H1 (cell line): ENCODE measurements around the gene AMT. TPM values are rescaled to one million over a fixed set of nuclear protein-coding genes. Genes with fewer than 3 reads are reported as not detected.

ENCODE experiments used
- CTCF ChIA-PET: fragments of 300-600 bp; sonication (Branson Sonifier 250); formaldehyde crosslinking; loops from one replicate; lab custom pipeline; 2021; ENCODE audit not compliant: partially characterized antibody; lab: Charles Lee
- POLR2A ChIA-PET: fragments of 300-600 bp; sonication (Branson Sonifier 250); formaldehyde crosslinking; loops from one replicate; lab custom pipeline; 2021; ENCODE audit warnings: inconsistent platforms; ENCODE audit not compliant: partially characterized antibody; lab: Charles Lee
- DNase-seq, 2 experiments: peaks; one replicate each; pipeline versions ENCODE4 v3.0.0 to v3.0.0-alpha.2; 2010 to 2022; ENCODE audit warnings: low spot score in 2 of 2, low read depth in 1 of 2, mixed read lengths in 1 of 2
- FAIRE-seq: peaks from 2 replicates; lab custom pipeline; 2011; peaks lifted over from hg19 to GRCh38; lab: Jason Lieb, UNC
- H2AFZ ChIP-seq: 2 replicates; pipeline ENCODE4 v1.8.1; 2012; ENCODE audit warnings: low read length, inconsistent platforms
- H2AK5ac ChIP-seq: 2 replicates; pipeline ENCODE4 v1.6.1; 2013; ENCODE audit warnings: low read depth, low read length
- H2BK120ac ChIP-seq: replicated peaks from 2 replicates; pipeline ENCODE3; 2013; ENCODE audit warnings: low read depth, low read length, inconsistent platforms
- H2BK12ac ChIP-seq: 2 replicates; pipeline ENCODE4 v1.6.1; 2013; ENCODE audit warnings: low read depth, low read length
- H2BK15ac ChIP-seq: 2 replicates; pipeline ENCODE4 v1.6.1; 2013; ENCODE audit warnings: low read length
- H2BK20ac ChIP-seq: 2 replicates; pipeline ENCODE4 v1.6.1; 2013; ENCODE audit warnings: low read length
- H2BK5ac ChIP-seq: 2 replicates; pipeline ENCODE4 v1.6.1; 2013; ENCODE audit warnings: low read depth, low read length
- H3K14ac ChIP-seq: 2 replicates; pipeline ENCODE4 v1.6.1; 2013; ENCODE audit warnings: inconsistent platforms; ENCODE audit not compliant: insufficient read length
- H3K18ac ChIP-seq: 2 replicates; pipeline ENCODE4 v1.6.1; 2013; ENCODE audit warnings: low read length; ENCODE audit errors: extremely low read depth
- H3K23ac ChIP-seq: 2 replicates; pipeline ENCODE4 v1.6.1; 2013; ENCODE audit warnings: inconsistent platforms; ENCODE audit not compliant: insufficient read length
- H3K23me2 ChIP-seq: 2 replicates; pipeline ENCODE4 v1.6.1; 2013; ENCODE audit warnings: low read depth, low read length
- H3K27ac ChIP-seq: 2 replicates; pipeline ENCODE4 v1.6.1; 2011; ENCODE audit warnings: low read depth, low read length, inconsistent platforms
- H3K27me3 ChIP-seq, 4 experiments: replicated peaks in 1 of 4; 1 replicate in 1 of 4; 2 replicates in 3 of 4; pipeline versions ENCODE4 v1.6.1 to v1.8.1; 2011 to 2013; ENCODE audit warnings: low read length in 3 of 4, mild to moderate bottlenecking in 3 of 4, inconsistent platforms in 2 of 4, mixed read lengths in 2 of 4, moderate library complexity in 1 of 4; ENCODE audit not compliant: control insufficient read depth in 3 of 4, insufficient read depth in 3 of 4; ENCODE audit errors: extremely low read depth in 1 of 4
- H3K36me3 ChIP-seq, 4 experiments: 2 replicates each; pipeline versions ENCODE4 v1.6.1 to v1.8.1; 2011 to 2013; ENCODE audit warnings: mild to moderate bottlenecking in 4 of 4, low read length in 3 of 4, moderate library complexity in 2 of 4, control low read depth in 1 of 4, inconsistent platforms in 1 of 4; ENCODE audit not compliant: insufficient read depth in 4 of 4, control insufficient read depth in 2 of 4
- H3K4ac ChIP-seq: replicated peaks from 2 replicates; pipeline ENCODE3; 2013; ENCODE audit warnings: low read length, low read depth, mixed read lengths, inconsistent platforms; ENCODE audit not compliant: insufficient read length
- H3K4me1 ChIP-seq, 4 experiments: replicated peaks in 1 of 4; 1 replicate in 1 of 4; 2 replicates in 3 of 4; pipeline versions ENCODE4 v1.6.1 to v1.8.1; 2011 to 2013; ENCODE audit warnings: low read length in 3 of 4, inconsistent platforms in 2 of 4, mixed read lengths in 1 of 4; ENCODE audit not compliant: insufficient read depth in 4 of 4, control insufficient read depth in 3 of 4
- H3K4me2 ChIP-seq, 2 experiments: 2 replicates each; pipeline versions ENCODE4 v1.6.1 to v1.8.1; 2011 to 2013; ENCODE audit warnings: low read depth in 2 of 2, low read length in 2 of 2, control low read depth in 1 of 2, inconsistent platforms in 1 of 2, mild to moderate bottlenecking in 1 of 2; ENCODE audit not compliant: insufficient read depth in 1 of 2
- H3K4me3 ChIP-seq, 4 experiments: fragments of 200-600, 300-600 bp in 1 of 4; sonication (generic), shearing (Covaris generic), sonication (Bioruptor Twin) in 1 of 4; 2 replicates each; pipeline versions ENCODE4 v1.5.1 to v1.8.1; 2011 to 2016; ENCODE audit warnings: low read length in 4 of 4, low read depth in 3 of 4, control low read depth in 2 of 4, inconsistent platforms in 2 of 4, mild to moderate bottlenecking in 2 of 4, mixed read lengths in 1 of 4, moderate library complexity in 1 of 4; ENCODE audit not compliant: insufficient read depth in 2 of 4; ENCODE audit errors: extremely low read depth in 1 of 4
- H3K56ac ChIP-seq: replicated peaks from 2 replicates; pipeline ENCODE3; 2013; ENCODE audit warnings: low read depth, mild to moderate bottlenecking, mixed read lengths, low read length, inconsistent platforms; ENCODE audit not compliant: insufficient read length
- H3K79me1 ChIP-seq: 2 replicates; pipeline ENCODE4 v1.6.1; 2013; ENCODE audit warnings: low read depth, low read length, control low read depth
- H3K79me2 ChIP-seq, 2 experiments: 2 replicates each; pipeline versions ENCODE4 v1.6.1 to v1.8.1; 2012 to 2013; ENCODE audit warnings: low read length in 2 of 2, mild to moderate bottlenecking in 2 of 2, inconsistent platforms in 1 of 2; ENCODE audit not compliant: insufficient read depth in 2 of 2, control insufficient read depth in 1 of 2
- H3K9ac ChIP-seq, 4 experiments: replicated peaks in 1 of 4; 1 replicate in 1 of 4; 2 replicates in 3 of 4; pipeline versions ENCODE4 v1.6.1 to v1.8.1; 2011 to 2013; ENCODE audit warnings: low read depth in 3 of 4, low read length in 3 of 4, control low read depth in 2 of 4, mild to moderate bottlenecking in 2 of 4, moderate library complexity in 2 of 4, inconsistent platforms in 1 of 4; ENCODE audit errors: extremely low read depth in 1 of 4
- H3K9me3 ChIP-seq, 2 experiments: 2 replicates each; pipeline versions ENCODE4 v1.6.1 to v1.8.1; 2012 to 2013; ENCODE audit warnings: mild to moderate bottlenecking in 2 of 2, moderate library complexity in 2 of 2, control low read depth in 1 of 2, inconsistent platforms in 1 of 2, low read depth in 1 of 2, low read length in 1 of 2, mixed read lengths in 1 of 2; ENCODE audit not compliant: insufficient read depth in 2 of 2
- H4K20me1 ChIP-seq, 2 experiments: replicated peaks in 1 of 2; 2 replicates each; pipeline versions ENCODE3 to v1.8.1; 2011 to 2013; ENCODE audit warnings: inconsistent platforms in 2 of 2, low read length in 2 of 2, mild to moderate bottlenecking in 1 of 2; ENCODE audit not compliant: insufficient read depth in 2 of 2, control insufficient read depth in 1 of 2
- H4K5ac ChIP-seq: 2 replicates; pipeline ENCODE4 v1.6.1; 2013; ENCODE audit warnings: low read length, low read depth, mixed read lengths, inconsistent platforms; ENCODE audit not compliant: insufficient read length
- H4K8ac ChIP-seq: 2 replicates; pipeline ENCODE4 v1.8.0; 2013; ENCODE audit warnings: mild to moderate bottlenecking, moderate library complexity, low read length, inconsistent platforms; ENCODE audit not compliant: insufficient read depth; ENCODE audit errors: extremely low read depth
- H4K91ac ChIP-seq: replicated peaks from 2 replicates; pipeline ENCODE3; 2013; ENCODE audit warnings: low read length, mixed read lengths, inconsistent platforms; ENCODE audit not compliant: insufficient read length
- KDM1A ChIP-seq: fragments of 200-600, 300-600 bp; sonication (generic); IDR thresholded peaks from 2 replicates; pipeline ENCODE4 v1.7.1; 2016; ENCODE audit warnings: mild to moderate bottlenecking, low read length, borderline replicate concordance
- KDM4A ChIP-seq: IDR thresholded peaks from one replicate; pipeline ENCODE4 v1.7.1; 2012; ENCODE audit warnings: low read depth, mild to moderate bottlenecking, moderate library complexity, low read length, inconsistent platforms; ENCODE audit not compliant: severe bottlenecking
- WGBS, 2 experiments: shearing (Covaris generic) in 1 of 2; methylation state at CpG; one replicate each; pipeline versions ENCODE4 v1.1.6 to v1.1.7; 2013 to 2015; ENCODE audit warnings: low lambda C conversion rate in 2 of 2, mixed read lengths in 2 of 2, inconsistent platforms in 1 of 2, low coverage in 1 of 2, missing lambda C conversion rate in 1 of 2; ENCODE audit not compliant: insufficient replicate concordance in 2 of 2, insufficient coverage in 1 of 2, insufficient read length in 1 of 2; ENCODE audit errors: extremely low coverage in 1 of 2, missing lambda C conversion rate in 1 of 2; 5-methylcytosine and 5-hydroxymethylcytosine counted together
- polyA plus RNA-seq, 7 experiments: library from polyadenylated mRNA; depleted of rRNA in 3 of 7; stranded (reverse) in 5 of 7; unstranded in 2 of 7; fragments of >200 nt in 5 of 7; fragments of 200-250 nt in 2 of 7; gene quantifications; 1 replicate in 5 of 7; 2 replicates in 1 of 7; 4 replicates in 1 of 7; pipeline versions ENCODE4 v1.2.1 to v1.2.3, GENCODE V29; 2011 to 2013; ENCODE audit warnings: missing spikeins in 2 of 7, mixed read lengths in 2 of 7
- total RNA-seq: library from RNA; stranded (reverse); fragmentation: NEBNext Ultra II Directional; extraction: Animal tissue kit (Norgen Biotek cat#: 25700); gene quantifications from 2 replicates; pipeline ENCODE4 v1.2.1, GENCODE V29; 2021

The AMT gene
- total and polyA plus RNA-seq, 2 of the 8 experiments (the other 6 are each of a cell fraction or from before 2014, with no cell fraction given) = 46.5 to 92.4 TPM

- Histone ChIP-seq H2BK20ac (no peak overlapping the region), H2BK12ac (no peak overlapping the region), H3K4me1 (peaks cover 0 to 7% (median 4%) of the 10 kb centered on the region in 4 experiments; a peak in 3 of 7 replicates), H3K79me1 (peaks cover 11% of the 10 kb centered on the region), H2AK5ac (no peak overlapping the region), H3K9me3 (no peaks in the 10 kb centered on the region), H4K5ac (no peak overlapping the region), H2BK120ac (no peak overlapping the region), H3K23ac (no peak overlapping the region), H2BK15ac (no peak overlapping the region), H2AFZ (no peak overlapping the region), H3K79me2 (peaks cover 47 to 94% of the 10 kb centered on the region in 2 experiments), H3K36me3 (no peaks in the 10 kb centered on the region; a peak in 1 of 8 replicates), H3K4me3 (no peak overlapping the region), H4K20me1 (peaks cover 21 to 24% of the 10 kb centered on the region in 2 experiments), H3K27ac (no peak overlapping the region), H3K23me2 (peaks cover 5% of the 10 kb centered on the region; the same call in 1 of the 2 replicates), H3K4me2 (no peak overlapping the region), H3K9ac (no peak overlapping the region), H4K91ac (no peak overlapping the region), H3K4ac (no peak overlapping the region), H4K8ac (no peak overlapping the region), H3K14ac (no peak overlapping the region), H3K56ac (no peak overlapping the region), H3K18ac (no peak overlapping the region), H3K27me3 (no peaks in the 10 kb centered on the region), H2BK5ac (no peak overlapping the region)
- DNase-seq (no peak), FAIRE-seq (no peak)
- TF ChIP-seq KDM4A (no peak), KDM1A (peak; percentile 52; the same call in 1 of the 2 replicates)
- POLR2A ChIA-PET = no interaction called here
- CTCF ChIA-PET = interaction anchor here (1.6 kb wide), 1 partner anchor 16 kb away, joined by 4 read pairs; the partner anchor contains the start of gene AMT
- WGBS, 2 experiments = 93% methylated on average over 16 of the region's 17 CpGs; no CpG with 5 or more reads in 1 of the 2 experiments
These were observed 15.4 kb downstream of the AMT start for GRCh38 chr3:49406571-49407565.
